BLaER1 (cell line): ENCODE results near the gene DIP2C.

Experiments
- H3K27ac ChIP-seq: shearing (Covaris generic); formaldehyde crosslinking; 2 replicates; pipeline ENCODE4 v1.8.1; 2022
- H3K27me3 ChIP-seq: shearing (Covaris generic); formaldehyde crosslinking; 2 replicates; pipeline ENCODE4 v1.8.1; 2022
- H3K36me3 ChIP-seq: shearing (Covaris generic); formaldehyde crosslinking; 2 replicates; pipeline ENCODE4 v1.8.1; 2022
- H3K4me1 ChIP-seq: shearing (Covaris generic); formaldehyde crosslinking; 2 replicates; pipeline ENCODE4 v1.8.1; 2022
- H3K4me2 ChIP-seq: shearing (Covaris generic); formaldehyde crosslinking; 2 replicates; pipeline ENCODE4 v1.8.1; 2022
- H3K4me3 ChIP-seq: shearing (Covaris generic); formaldehyde crosslinking; 2 replicates; pipeline ENCODE4 v1.8.1; 2022
- H3K9ac ChIP-seq: shearing (Covaris generic); formaldehyde crosslinking; 2 replicates; pipeline ENCODE4 v1.8.1; 2022
- H3K9me3 ChIP-seq: shearing (Covaris generic); formaldehyde crosslinking; 2 replicates; pipeline ENCODE4 v1.8.1; 2022
- H4K20me1 ChIP-seq: shearing (Covaris generic); formaldehyde crosslinking; 2 replicates; pipeline ENCODE4 v1.8.1; 2022
- Cebpa-rat ChIP-seq: shearing (Covaris generic); IDR thresholded peaks from 2 replicates; pipeline ENCODE4 v1.8.1; 2022

The DIP2C gene

DNA sequence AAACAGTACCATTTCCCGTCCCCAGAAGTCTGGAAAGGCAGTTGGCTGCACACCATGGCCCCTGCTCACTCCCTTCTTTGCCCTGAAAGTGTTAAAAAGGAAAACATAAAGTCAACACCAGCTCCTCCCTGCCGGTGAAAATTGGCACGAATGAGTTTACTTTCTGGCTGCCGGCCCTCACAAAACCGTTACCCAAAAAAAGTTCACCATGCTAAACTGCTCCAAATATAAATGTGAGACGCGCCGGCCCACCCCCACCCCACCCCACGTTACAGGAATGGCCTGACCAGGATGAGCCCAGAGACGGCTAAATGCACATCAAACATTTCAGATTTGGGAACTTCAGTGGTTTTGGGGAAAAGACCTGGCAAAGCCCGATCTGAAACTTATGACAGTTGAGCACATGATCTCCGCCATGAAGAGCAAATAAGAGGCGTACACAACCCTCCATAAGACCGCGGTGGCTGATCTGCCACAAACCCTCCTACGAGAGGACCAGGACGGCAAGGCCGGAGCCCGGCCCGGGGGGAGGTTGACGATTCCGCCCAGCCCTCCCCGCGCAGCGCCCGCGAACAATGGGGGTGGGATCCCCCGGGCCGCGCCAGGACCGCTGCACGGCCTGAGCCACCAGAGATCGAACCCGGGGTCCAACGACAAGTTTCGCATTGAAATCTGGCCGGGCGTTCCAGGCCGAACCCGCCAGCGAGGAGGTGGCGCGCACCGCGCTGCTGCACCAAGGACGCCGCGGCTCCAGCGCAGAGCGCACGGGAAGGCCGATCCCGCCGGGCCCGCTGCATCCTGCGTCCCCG, 952 bp downstream of the DIP2C start:
- H3K4me2 ChIP-seq: peak overlapping the region; percentile 98
- H3K4me1 ChIP-seq: peaks cover 49% of the 10 kb centered on the region
- H3K27ac ChIP-seq: peak overlapping the region; percentile 88
- no peak for TF ChIP-seq Cebpa-rat
- H3K9ac ChIP-seq: peak overlapping the region; percentile 87
- no peaks in the 10 kb centered on the region for H3K27me3 ChIP-seq
- no peaks in the 10 kb centered on the region for H3K36me3 ChIP-seq
- peaks cover 54% of the 10 kb centered on the region for H4K20me1 ChIP-seq
- H3K4me3 ChIP-seq: peak overlapping the region; percentile 79
- no peaks in the 10 kb centered on the region for H3K9me3 ChIP-seq

DNA sequence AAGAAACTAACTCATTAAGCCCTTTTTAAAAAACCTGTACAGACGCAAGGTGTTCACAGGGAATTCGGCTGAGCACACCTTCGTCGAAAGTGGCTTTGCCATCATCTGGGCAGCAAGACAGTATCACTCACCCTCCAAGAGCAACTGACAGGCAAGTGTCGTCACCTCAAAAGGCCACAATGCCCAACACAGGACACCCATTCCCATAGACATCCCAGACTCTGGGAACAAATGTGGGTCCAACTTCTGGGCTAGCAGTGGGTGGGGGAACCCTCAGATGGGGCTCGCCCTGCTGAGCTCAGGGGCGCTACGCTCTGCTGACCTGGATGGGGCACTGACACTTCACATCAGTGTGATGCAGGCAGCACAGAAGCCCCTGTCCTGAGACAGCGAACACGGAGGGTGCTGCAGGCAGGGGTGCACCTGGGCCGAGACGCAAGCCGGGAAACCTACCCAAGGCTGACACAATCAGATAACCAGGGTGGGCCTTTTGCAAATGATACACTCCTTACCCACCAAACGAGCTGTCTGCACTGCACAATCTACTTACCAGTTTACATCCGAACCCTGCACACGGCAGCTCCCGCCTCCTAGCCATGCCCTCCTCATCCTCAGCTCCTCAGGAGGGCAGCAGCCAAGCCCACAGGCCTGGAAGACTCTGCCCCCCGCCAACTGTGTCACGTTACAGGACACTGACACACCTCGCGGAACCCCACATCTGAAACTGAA, 1.7 kb downstream of the DIP2C start:
- Histone ChIP-seq H3K4me3 (peak overlapping the region; percentile 79), H4K20me1 (peaks cover 62% of the 10 kb centered on the region), H3K9ac (peak overlapping the region; percentile 87; the same call in 1 of the 2 replicates)

DNA sequence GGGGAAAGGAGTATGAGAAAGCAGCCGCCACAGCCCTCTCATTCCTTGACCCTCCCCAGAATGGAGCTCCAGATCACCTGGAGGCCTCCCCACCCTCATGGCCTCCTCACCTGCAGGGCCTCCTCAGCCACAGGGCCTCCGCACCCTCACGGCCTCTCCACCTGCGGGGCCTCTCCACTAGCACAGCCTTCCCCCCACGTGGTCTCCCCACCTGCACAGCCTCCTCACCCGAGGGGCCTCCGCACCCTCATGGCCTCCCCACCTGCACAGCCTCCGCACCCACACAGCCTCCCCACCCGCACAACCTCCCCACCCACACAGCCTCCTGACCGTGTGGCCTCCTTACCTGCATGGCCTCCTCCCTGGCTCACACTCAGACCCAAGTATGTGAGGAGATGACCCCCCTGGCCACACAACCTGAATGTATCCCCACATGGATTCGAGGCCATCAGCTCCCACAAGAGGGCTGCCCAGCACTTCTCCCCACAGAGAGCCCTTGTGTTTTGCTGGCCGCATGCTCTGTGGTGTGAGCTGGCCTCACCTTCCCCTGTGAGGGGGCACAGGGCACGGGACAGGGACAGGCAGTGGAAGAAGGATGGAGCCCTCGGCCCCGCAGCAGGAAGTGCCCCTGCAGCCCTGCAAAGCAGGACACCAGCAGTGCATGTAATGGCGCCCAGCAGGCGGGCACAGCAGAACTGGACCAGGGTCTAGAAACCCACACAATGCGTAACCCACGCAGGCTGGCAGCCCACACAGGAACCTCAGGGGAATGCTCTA, 3.1 kb downstream of the DIP2C start:
- peaks cover 63% of the 10 kb centered on the region for H3K4me1 ChIP-seq
- no peak for TF ChIP-seq Cebpa-rat
- peaks cover 76% of the 10 kb centered on the region for H4K20me1 ChIP-seq
- H3K27me3 ChIP-seq: no peaks in the 10 kb centered on the region
- H3K27ac ChIP-seq: no peak overlapping the region
- peak overlapping the region; percentile 98; the same call in 1 of the 2 replicates for H3K4me2 ChIP-seq
- no peak overlapping the region for H3K9ac ChIP-seq
- no peak overlapping the region for H3K4me3 ChIP-seq
- 0 out of 2 replicates have a peak, but pooled peaks cover 4% of the 10 kb centered on the region for H3K36me3 ChIP-seq
- no peaks in the 10 kb centered on the region for H3K9me3 ChIP-seq

More for the DNA sequence above, 1.7 kb downstream of the DIP2C start:
- Histone ChIP-seq H3K4me2 (peak overlapping the region; percentile 98), H3K36me3 (no peaks in the 10 kb centered on the region), H3K9me3 (no peaks in the 10 kb centered on the region), H3K4me1 (peaks cover 50% of the 10 kb centered on the region), H3K27ac (no peak overlapping the region), H3K27me3 (no peaks in the 10 kb centered on the region)
- TF ChIP-seq Cebpa-rat: no peak

DNA sequence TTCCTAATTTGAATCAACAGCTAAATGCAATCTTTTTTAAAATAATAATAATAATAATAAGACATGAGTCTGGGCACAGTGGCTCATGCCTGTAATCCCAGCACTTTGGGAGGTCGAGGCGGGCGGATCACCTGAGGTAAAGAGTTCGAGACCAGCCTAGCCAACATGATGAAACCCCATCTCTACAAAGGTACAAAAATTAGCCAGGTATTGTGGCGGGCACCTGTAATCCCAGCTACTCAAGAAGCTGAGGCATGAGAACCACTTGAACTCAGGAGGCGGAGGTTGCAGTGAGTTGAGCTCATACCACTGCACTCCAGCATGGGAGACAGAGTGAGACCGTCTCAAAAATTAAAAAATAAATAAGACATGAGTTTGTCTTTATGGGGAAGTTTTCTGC, 3.9 kb downstream of the DIP2C start:
- Histone ChIP-seq H3K4me3 (no peak overlapping the region), H3K9me3 (no peaks in the 10 kb centered on the region), H3K36me3 (0 out of 2 replicates have a peak, but pooled peaks cover 4% of the 10 kb centered on the region), H3K27me3 (no peaks in the 10 kb centered on the region), H4K20me1 (peaks cover 83% of the 10 kb centered on the region), H3K27ac (no peak overlapping the region), H3K4me2 (no peak overlapping the region), H3K9ac (no peak overlapping the region), H3K4me1 (peaks cover 70% of the 10 kb centered on the region)
- TF ChIP-seq Cebpa-rat: no peak

DNA sequence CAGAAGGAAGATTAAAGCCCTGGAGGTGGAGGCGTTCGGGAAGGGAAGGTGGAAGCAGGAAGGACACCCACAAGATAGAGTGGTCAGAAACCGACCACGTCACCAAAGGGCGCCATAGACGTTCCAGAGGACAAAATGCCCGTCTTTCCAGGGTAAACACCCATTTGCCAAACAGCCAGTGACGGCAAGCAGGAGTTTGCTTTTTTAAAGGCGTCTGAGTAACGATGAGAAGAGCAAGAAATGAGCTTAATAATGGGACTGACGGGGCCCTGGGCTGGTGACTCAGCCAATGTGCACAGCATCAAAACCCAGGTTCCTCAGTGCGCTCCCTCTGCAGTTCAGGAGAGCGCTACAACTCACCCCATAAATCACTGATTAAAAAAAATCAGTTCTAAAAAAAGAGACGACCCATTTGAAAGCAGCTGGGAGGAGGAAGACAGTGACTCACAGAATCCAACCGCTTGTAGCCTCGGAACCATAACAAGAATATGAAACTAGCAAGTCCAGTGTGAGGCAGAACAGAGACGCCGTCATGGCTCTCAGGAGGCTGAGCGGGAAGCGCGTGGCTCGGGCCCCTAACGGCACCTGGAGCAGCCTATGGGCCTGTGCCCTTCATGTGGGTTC, 5.9 kb downstream of the DIP2C start:
- Histone ChIP-seq H3K9me3 (no peaks in the 10 kb centered on the region), H3K27me3 (no peaks in the 10 kb centered on the region), H3K4me1 (peaks cover 78% of the 10 kb centered on the region), H3K27ac (no peak overlapping the region), H3K4me2 (peak overlapping the region; percentile 79), H4K20me1 (peaks cover 94% of the 10 kb centered on the region), H3K4me3 (no peak overlapping the region), H3K9ac (no peak overlapping the region; the same call in 1 of the 2 replicates), H3K36me3 (0 out of 2 replicates have a peak, but pooled peaks cover 4% of the 10 kb centered on the region)
- no peak for TF ChIP-seq Cebpa-rat

DNA sequence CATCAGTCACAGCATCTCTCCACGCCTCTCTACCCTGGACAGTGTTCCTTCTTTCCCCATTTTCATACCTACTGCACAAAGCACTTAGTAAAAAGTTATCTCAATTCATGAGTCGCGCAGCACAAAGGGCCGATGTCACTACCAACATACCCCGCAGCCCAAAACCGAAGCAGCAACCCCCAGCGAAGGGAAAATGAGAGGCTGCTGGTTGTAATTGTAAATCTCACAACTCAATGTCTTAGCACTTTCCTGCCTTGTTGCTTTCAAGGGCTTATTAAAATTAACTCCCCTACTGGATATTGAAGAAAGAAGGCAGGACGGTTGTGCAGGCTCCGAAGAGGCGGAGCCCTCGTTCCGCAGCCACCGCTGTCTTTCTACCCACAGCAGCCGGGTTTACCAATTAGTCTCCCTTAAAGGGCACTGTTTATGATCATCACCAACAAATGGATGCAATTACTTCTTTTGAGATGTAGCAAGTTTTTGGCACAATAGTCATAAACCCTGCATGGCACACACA, 6.5 kb downstream of the DIP2C start:
- no peak overlapping the region for H3K27ac ChIP-seq
- H3K27me3 ChIP-seq: no peaks in the 10 kb centered on the region
- H3K36me3 ChIP-seq: 0 out of 2 replicates have a peak, but pooled peaks cover 4% of the 10 kb centered on the region
- peak overlapping the region; percentile 79 for H3K4me2 ChIP-seq
- peaks cover 94% of the 10 kb centered on the region for H4K20me1 ChIP-seq
- no peak for TF ChIP-seq Cebpa-rat
- H3K4me1 ChIP-seq: peaks cover 81% of the 10 kb centered on the region
- no peak overlapping the region for H3K9ac ChIP-seq
- H3K9me3 ChIP-seq: no peaks in the 10 kb centered on the region
- no peak overlapping the region for H3K4me3 ChIP-seq

DNA sequence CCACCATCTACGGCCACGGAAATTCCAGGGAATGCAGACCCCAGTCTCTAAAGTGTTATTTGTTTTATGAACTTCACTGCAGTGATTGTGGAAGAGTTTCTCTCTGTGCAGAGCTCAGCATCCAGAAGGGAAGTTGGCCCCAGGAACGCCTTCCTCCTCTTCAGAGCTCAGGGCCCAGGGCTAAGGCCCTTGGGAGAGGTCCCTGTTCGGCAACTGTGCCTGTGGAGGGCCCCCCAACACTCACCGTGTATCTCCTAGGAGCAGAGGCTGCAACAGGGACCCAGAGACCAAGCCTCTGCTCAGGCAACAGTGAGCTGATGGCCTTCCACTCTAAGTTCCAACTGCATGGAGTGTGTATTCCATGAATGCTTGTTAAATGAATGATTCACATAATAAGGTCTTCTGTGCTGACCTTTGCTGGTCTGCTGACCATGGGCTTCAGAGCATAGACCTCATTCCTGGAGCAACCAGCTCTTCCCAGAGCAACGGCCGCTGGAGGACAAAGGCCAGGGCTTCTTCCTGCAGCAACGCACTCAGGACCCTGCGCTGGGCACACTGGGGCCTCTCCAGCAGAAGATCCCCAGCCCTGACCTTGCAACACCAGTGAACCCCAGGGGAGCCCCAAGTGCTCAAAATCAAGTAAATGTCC, 7.7 kb downstream of the DIP2C start:
- no peaks in the 10 kb centered on the region for H3K9me3 ChIP-seq
- H3K27me3 ChIP-seq: no peaks in the 10 kb centered on the region
- 0 out of 2 replicates have a peak, but pooled peaks cover 4% of the 10 kb centered on the region for H3K36me3 ChIP-seq
- H3K4me3 ChIP-seq: no peak overlapping the region
- H3K9ac ChIP-seq: no peak overlapping the region
- H4K20me1 ChIP-seq: peaks cover 94% of the 10 kb centered on the region
- H3K4me1 ChIP-seq: peaks cover 81% of the 10 kb centered on the region
- H3K4me2 ChIP-seq: peak overlapping the region; percentile 82
- TF ChIP-seq Cebpa-rat: no peak
- no peak overlapping the region for H3K27ac ChIP-seq

DNA sequence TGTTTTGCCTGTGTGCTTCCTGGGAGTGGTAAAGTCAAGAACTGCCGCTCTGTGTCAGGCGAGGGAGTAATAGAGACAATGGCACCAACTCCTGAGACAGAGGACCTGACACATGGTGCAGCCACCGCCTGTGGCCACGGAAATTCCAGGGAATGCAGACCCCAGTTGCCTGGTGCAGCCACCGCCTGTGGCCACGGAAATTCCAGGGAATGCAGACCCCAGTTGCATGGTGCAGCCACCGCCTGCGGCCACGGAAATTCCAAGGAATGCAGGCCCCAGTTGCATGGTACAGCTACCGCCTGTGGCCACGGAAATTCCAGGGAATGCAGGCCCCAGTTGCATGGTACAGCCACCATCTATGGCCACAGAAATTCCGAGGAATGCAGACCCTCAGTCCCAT, 8.7 kb downstream of the DIP2C start:
- Histone ChIP-seq H3K27me3 (no peaks in the 10 kb centered on the region), H3K9ac (peak overlapping the region; percentile 20; the same call in 1 of the 2 replicates), H3K9me3 (no peaks in the 10 kb centered on the region), H3K36me3 (0 out of 2 replicates have a peak, but pooled peaks cover 4% of the 10 kb centered on the region), H3K4me2 (peak overlapping the region; percentile 82), H3K27ac (peak overlapping the region; percentile 43), H3K4me1 (peaks cover 76% of the 10 kb centered on the region), H4K20me1 (peaks cover 94% of the 10 kb centered on the region), H3K4me3 (no peak overlapping the region)
- TF ChIP-seq Cebpa-rat: no peak
